ENCODE results near the gene PPID.

GRCh38 chr4:158671665-158671914, 51.6 kb downstream of the PPID start, which contains the start of gene C4orf46:
- TF ChIP-seq CTCF (conservative IDR thresholded peaks at IDR 0.05) (no peak), EZH2 (IDR thresholded peaks at IDR 0.05; ENCODE audit: low read depth) (no peak)
